K562 treated with DMSO at 1 percent for 48 hours (cell line): ENCODE measurements around the gene UBA7. TPM values are rescaled to one million over a fixed set of nuclear protein-coding genes. Genes with fewer than 3 reads are reported as not detected.

ENCODE experiments used
- total RNA-seq: library from RNA; unstranded; fragments of 300-600 nt; gene quantifications from 2 replicates; pipeline ENCODE4 v1.2.3, GENCODE V29; 2022; ENCODE audit warnings: low replicate concordance; ENCODE audit errors: extremely low read depth

Gene UBA7, protein sequence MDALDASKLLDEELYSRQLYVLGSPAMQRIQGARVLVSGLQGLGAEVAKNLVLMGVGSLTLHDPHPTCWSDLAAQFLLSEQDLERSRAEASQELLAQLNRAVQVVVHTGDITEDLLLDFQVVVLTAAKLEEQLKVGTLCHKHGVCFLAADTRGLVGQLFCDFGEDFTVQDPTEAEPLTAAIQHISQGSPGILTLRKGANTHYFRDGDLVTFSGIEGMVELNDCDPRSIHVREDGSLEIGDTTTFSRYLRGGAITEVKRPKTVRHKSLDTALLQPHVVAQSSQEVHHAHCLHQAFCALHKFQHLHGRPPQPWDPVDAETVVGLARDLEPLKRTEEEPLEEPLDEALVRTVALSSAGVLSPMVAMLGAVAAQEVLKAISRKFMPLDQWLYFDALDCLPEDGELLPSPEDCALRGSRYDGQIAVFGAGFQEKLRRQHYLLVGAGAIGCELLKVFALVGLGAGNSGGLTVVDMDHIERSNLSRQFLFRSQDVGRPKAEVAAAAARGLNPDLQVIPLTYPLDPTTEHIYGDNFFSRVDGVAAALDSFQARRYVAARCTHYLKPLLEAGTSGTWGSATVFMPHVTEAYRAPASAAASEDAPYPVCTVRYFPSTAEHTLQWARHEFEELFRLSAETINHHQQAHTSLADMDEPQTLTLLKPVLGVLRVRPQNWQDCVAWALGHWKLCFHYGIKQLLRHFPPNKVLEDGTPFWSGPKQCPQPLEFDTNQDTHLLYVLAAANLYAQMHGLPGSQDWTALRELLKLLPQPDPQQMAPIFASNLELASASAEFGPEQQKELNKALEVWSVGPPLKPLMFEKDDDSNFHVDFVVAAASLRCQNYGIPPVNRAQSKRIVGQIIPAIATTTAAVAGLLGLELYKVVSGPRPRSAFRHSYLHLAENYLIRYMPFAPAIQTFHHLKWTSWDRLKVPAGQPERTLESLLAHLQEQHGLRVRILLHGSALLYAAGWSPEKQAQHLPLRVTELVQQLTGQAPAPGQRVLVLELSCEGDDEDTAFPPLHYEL
- total RNA-seq: not detected in 2 replicates

DNA sequence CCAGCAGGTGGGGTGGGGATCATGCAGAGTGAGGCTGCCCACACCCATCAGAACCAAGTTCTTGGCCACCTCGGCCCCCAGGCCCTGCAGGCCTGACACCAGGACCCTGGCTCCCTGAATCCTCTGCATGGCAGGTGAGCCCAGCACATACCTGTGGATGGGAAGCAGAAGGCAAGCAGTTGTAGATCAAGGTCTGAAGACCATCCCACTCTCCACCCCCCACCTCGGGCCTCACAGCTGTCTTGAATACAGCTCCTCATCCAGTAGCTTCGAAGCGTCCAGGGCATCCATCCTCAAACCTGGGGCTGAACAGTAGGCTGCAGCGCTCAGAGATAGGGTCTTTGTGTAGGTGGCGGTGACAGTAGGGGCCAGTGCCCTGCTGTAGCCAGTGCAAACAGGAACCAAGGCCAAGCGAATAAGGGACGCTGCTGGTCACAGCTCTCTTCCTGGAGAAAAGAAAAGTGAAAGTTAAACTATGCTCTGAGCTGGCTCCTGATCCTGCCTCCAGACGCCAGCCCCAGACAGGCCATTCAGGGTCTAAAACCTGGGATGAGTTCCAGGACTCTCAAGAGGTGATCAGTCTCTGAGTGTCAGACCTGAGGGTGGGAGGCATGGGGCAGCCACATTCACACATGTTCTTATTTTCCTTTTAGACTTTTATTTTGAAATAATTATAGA, at the start of gene UBA7:
TSS of gene UBA7 (minus strand) at position 457 of the 678 bp plus-strand sequence. CDS start at position 291, 166 bp downstream.

DNA sequence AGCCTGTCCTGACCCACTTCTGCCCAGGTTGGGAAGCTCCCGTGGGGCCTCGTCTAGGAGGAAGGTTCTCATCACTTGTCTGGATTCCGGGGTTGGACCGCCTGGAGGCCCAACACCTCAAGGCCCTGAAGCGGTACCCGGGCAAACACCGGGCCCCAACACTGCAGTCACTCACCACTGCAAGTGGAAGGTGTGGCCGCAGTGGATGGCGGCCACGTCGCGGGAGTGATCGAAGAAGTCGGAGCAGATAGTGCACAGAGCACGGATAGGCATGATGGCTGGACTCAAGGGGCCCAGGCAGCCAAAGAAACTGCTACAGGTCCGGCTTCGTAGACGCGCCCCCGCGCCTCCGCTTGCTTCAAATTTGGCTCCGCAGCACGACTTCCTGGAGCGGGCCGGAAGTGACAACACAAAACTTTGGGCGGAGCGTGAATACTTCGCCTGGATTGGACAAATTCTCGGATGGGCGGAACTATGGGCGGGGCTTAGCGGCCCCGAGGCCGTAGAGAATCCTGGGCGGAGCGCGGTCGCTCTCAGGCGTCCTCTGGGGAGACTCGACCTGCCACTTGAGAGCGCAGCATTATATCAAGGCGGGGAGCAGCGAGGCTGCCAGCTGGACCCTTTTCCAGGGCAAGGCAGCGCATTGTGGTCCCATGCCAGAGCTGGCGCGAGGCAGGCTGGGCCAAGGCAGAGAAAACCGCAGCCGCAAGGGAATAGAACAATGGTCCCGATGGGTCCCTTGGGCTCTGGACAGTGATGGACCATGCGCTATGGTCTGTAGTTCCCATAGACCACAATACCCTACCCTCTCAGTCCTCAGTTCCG, 42.6 kb upstream of the UBA7 start, which contains the start of gene TRAIP:
TSS of gene TRAIP (minus strand) at position 384 of the 825 bp plus-strand sequence. CDS start at position 273, 111 bp downstream.

DNA sequence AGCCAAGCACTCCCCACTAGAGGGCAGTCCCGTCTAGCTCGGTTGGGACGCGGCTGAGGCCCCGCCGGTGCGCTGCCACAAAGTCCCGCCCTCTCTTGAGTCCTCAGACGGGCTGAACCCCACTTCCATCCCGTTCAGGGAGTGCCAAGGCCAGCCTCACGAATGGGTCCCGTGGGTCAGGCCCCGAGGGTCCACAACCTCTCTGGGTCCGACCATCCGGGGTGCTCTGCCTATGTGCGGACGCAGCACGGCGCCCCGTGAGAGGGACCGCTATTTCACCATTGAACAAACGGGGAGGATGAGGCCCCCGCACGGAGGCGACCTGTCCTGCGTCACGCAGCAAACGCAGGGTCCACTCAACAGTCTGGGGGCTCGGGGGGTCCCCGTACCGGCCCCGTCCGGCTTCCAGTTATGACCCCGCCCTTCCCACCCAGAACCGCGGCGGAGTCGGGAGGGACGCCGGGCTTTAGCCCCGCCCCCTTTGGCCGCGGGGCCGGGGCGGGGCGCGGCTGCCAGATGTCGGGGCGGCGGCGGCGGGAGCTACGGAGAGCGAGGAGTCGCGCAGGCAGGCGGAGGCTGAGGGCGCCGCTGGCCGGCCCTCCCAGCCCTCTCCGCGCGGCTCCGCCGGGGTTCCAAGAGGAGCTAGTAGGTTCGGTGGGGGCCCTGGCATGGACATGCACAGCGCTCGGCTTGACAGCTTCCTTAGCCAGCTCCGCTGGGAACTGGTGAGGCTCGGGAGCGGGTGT, 10.9 kb downstream of the UBA7 start, which contains the start of gene INKA1:
TSS of gene INKA1 (plus strand) at position 543 of the 746 bp plus-strand sequence. CDS start at position 675, 132 bp downstream.

DNA sequence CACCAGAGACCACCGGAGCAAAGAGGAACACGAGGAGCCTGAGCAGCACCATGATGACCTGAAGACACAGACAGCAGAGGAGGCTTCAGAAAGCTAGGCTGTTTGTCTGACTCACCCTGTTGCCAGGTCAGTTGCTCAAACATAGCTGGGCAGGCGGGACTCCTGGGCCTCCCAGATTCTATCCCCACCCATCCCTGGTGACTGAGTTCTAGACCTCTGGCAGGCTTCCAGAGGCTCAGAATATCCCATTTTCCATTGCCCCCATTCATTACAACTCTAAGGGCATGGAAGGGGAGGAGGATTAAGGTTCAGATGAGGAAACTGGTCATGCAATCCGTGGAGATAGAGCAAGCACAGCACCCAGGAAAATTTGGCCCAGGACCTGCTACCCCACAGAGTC, 14.0 kb downstream of the UBA7 start, which contains the start of gene CDHR4:
TSS of gene CDHR4 (minus strand) at position 113 of the 400 bp plus-strand sequence. CDS start at position 52, 61 bp downstream.

DNA sequence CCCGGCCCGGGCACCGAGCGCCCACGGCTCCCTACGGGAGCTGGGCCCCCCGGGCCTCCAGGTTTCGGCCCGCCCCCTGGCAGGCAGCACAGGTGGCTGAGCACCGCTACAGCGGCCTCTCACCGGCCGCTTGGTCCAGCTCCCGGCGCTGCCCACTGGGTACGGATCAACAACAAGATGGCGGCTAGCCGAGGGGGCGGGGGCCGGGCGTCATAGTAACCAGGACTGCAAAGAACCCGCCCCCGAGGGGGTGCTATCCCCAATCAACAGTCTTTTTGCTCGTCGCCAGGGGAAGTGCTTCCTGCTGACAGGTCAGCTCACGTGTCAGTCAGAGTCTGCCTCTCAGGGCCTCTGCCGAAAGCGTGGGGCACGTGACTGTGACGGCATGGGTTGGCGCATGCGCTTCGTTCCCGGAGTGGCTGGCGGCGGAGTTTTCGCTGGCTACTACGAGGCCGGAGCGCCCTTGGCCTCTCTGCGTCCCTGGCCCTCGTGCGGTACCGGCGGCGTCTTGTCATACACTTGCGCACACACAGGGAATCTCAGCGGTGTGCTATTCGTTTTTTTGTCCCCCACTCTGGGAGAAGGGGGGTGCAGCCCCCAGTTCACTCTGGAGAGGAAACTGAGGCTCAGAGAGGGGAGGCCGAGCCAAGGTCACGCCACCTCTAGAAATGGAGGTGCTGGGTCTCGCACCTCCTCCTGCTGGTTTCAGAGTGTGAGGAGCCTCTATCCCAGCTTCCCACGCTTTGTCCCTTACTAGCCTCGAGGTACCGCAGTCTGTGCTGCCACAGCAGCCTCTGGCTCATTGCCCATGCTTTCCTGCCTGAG, 27.2 kb downstream of the UBA7 start, which contains the start of gene IP6K1:
TSS of gene IP6K1 (minus strand) at position 186 of the 825 bp plus-strand sequence. CDS start 38,502 bp downstream, outside the sequence.

Other genes with a start within 250 kb of the UBA7 start
- not detected in 2 replicates for gene APEH, start 139.6 kb downstream of the UBA7 start, total RNA-seq
- gene MST1, start 124.5 kb downstream of the UBA7 start, total RNA-seq: not detected in 2 replicates
- not detected in 2 replicates for gene RNF123, start 124.4 kb downstream of the UBA7 start, total RNA-seq
- not detected in 2 replicates for gene AMIGO3, start 94.3 kb downstream of the UBA7 start, total RNA-seq
- not detected in 2 replicates for gene GMPPB, start 90.0 kb downstream of the UBA7 start, total RNA-seq
- gene IP6K1, start 27.4 kb downstream of the UBA7 start, total RNA-seq: not detected in 2 replicates
- gene CDHR4, start 14.1 kb downstream of the UBA7 start, total RNA-seq: not detected in 2 replicates
- gene INKA1, start 10.7 kb downstream of the UBA7 start, total RNA-seq: not detected in 2 replicates
- not detected in 2 replicates for gene TRAIP, start 42.6 kb upstream of the UBA7 start, total RNA-seq
- not detected in 2 replicates for gene CAMKV, start 56.0 kb upstream of the UBA7 start, total RNA-seq
- gene MST1R, start 89.9 kb upstream of the UBA7 start, total RNA-seq: not detected in 2 replicates
- gene MON1A, start 115.9 kb upstream of the UBA7 start, total RNA-seq: not detected in 2 replicates
- gene RBM6, start 126.2 kb upstream of the UBA7 start, total RNA-seq: not detected in 2 replicates